ENCODE data around the gene FOXK2. TPM values are rescaled to one million over a fixed set of nuclear protein-coding genes. Genes with fewer than 3 reads are reported as not detected.

Gene FOXK2
- total RNA-seq, 3 donors from 2014 or later, result 25.0 to 48.6 (median 36.7) TPM

GRCh38 chr17:82644148-82644547 is 124.6 kb downstream of the FOXK2 start:
- Histone ChIP-seq H3K4me3 (no peak overlapping the region), H3K4me1 (peaks cover 5 to 7% of the 10 kb centered on the region in 2 donors), H3K36me3 (no peaks in the 10 kb centered on the region), H3K27me3 (no peaks in the 10 kb centered on the region), H3K27ac (no peak overlapping the region), H3K9me3 (no peaks in the 10 kb centered on the region)
- DNase-seq (ENCODE audit: low spot score in 2 of 2), result no peak
- TF ChIP-seq POLR2A (IDR thresholded peaks at IDR 0.05) (no peak), POLR2AphosphoS5 (IDR thresholded peaks at IDR 0.05) (no peak), CTCF (IDR thresholded peaks at IDR 0.05) (no peak)
- intact Hi-C loops (cut with DNase I; ENCODE audit: low total_unique reads), result no loop called here

GRCh38 chr17:82645516-82645915 is 126.0 kb downstream of the FOXK2 start:
- intact Hi-C loops (cut with DNase I; ENCODE audit: low total_unique reads), result no loop called here
- Histone ChIP-seq H3K27ac (no peak overlapping the region), H3K4me3 (no peak overlapping the region), H3K27me3 (no peaks in the 10 kb centered on the region), H3K36me3 (no peaks in the 10 kb centered on the region), H3K9me3 (no peaks in the 10 kb centered on the region), H3K4me1 (peaks cover 5 to 7% of the 10 kb centered on the region in 2 donors)
- DNase-seq (ENCODE audit: low spot score in 2 of 2), result no peak
- TF ChIP-seq POLR2AphosphoS5 (IDR thresholded peaks at IDR 0.05) (no peak), CTCF (IDR thresholded peaks at IDR 0.05) (no peak), POLR2A (IDR thresholded peaks at IDR 0.05) (no peak)

GRCh38 chr17:82647593-82648164 is 128.1 kb downstream of the FOXK2 start:
- H3K27ac ChIP-seq, result peak overlapping the region; percentile 98 to 99
- H3K27me3 ChIP-seq, result no peaks in the 10 kb centered on the region
- intact Hi-C loops (cut with DNase I; ENCODE audit: low total_unique reads), result loop anchor here (1.0 kb wide), 1 partner anchor 32 kb away; no protein-coding TSS in a partner anchor
- no peaks in the 10 kb centered on the region for H3K9me3 ChIP-seq
- TF ChIP-seq POLR2AphosphoS5 (IDR thresholded peaks at IDR 0.05) (no peak), CTCF (IDR thresholded peaks at IDR 0.05) (no peak), POLR2A (IDR thresholded peaks at IDR 0.05) (no peak)
- no peaks in the 10 kb centered on the region for H3K36me3 ChIP-seq
- DNase-seq (ENCODE audit: low spot score in 2 of 2), result peak in 1 of 2 donors; percentile 23
- H3K4me3 ChIP-seq, result peak overlapping the region; percentile 90 to 100 (median 99)
- peaks cover 5 to 7% of the 10 kb centered on the region in 2 donors for H3K4me1 ChIP-seq

DNA sequence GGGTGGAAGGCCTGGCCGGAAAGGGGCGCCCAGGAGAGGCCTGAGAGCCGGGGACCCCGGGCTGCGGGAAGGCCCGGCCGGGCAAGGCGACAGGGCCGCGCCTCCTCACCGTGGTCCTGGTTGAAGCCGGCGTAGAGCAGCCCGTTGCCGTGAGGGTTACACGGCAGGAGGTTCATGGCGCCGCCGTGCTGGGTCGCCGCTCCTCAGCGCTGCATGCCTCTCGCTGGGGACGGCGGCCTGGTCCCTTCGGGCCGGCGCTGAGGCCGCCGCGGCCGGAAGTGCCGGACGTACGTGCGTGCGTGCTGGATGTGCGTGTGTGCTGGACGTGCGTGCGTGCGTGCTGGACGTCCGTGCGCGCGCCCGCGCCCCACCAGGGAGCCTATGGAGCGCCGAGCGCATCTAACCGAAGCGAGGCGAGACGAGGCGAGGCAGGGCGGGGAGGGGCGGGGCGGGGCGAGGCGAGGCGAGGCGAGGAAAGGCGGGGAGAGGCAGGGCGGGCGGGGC is 128.7 kb downstream of the FOXK2 start, which contains the start of gene WDR45B:
WDR45B (minus strand) TSS at position 280 of the 504 bp plus-strand sequence; CDS start at position 176, 104 bp downstream.
- Histone ChIP-seq H3K4me3 (peak within 1 kb of the TSS; percentile 90 to 100 (median 99)), H3K36me3 (no peaks in the 10 kb centered on the region), H3K4me1 (peaks cover 5 to 7% of the 10 kb centered on the region in 2 donors), H3K27ac (peak within 1 kb of the TSS; percentile 98 to 99), H3K9me3 (no peaks in the 10 kb centered on the region), H3K27me3 (no peaks in the 10 kb centered on the region)
- peak; percentile 89 for TF ChIP-seq POLR2A (IDR thresholded peaks at IDR 0.05)
- no peak for TF ChIP-seq CTCF (IDR thresholded peaks at IDR 0.05)
- peak; percentile 96 to 98 (median 97) for TF ChIP-seq POLR2AphosphoS5 (IDR thresholded peaks at IDR 0.05)
- peak; percentile 90 to 93 for DNase-seq (ENCODE audit: low spot score in 2 of 2)
- intact Hi-C loops (cut with DNase I; ENCODE audit: low total_unique reads), result loop anchor here (1.0 kb wide), 1 partner anchor 33 kb away; no protein-coding TSS in a partner anchor

DNA sequence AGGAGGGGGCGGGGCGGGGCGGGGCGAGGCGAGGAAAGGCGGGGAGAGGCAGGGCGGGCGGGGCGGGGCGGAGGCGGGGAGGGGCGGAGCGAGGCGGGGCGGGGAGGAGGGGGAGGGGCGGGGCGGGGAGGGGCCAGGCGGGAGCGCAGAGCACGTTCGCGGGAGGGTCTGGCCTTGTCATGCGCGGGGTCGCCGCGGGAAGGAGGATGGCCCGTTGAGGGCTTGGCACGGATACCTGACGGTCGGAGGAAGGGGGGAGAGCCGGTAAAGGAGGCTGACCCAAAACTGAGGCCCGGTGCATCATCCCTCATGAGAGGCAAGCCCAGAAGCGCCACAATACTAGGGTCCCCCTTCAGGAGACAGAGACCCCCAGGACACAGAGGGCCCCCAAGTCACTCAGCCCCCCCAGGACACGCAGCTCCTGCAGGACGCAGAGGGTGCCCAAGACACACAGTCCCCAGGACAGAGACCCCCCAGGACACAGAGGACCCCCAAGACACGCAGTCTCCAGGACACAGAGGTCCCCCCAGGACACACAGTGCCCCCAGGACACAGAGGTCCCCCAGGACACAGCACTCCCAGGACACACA is 129.3 kb downstream of the FOXK2 start:
- Histone ChIP-seq H3K4me1 (peaks cover 5 to 10% of the 10 kb centered on the region in 2 donors), H3K4me3 (peak overlapping the region; percentile 35 to 64 (median 50)), H3K36me3 (no peaks in the 10 kb centered on the region), H3K27me3 (no peaks in the 10 kb centered on the region), H3K9me3 (no peaks in the 10 kb centered on the region), H3K27ac (peak overlapping the region; percentile 77 to 83)
- DNase-seq (ENCODE audit: low spot score in 2 of 2), result peak in 1 of 2 donors; percentile 53
- intact Hi-C loops (cut with DNase I; ENCODE audit: low total_unique reads), result loop anchor here (1.0 kb wide), 1 partner anchor 34 kb away; no protein-coding TSS in a partner anchor
- no peak for TF ChIP-seq POLR2AphosphoS5 (IDR thresholded peaks at IDR 0.05)
- no peak for TF ChIP-seq CTCF (IDR thresholded peaks at IDR 0.05)
- TF ChIP-seq POLR2A (IDR thresholded peaks at IDR 0.05), result no peak

Measured in breast epithelium (tissue), 4 donors.